ENCODE results near the gene DHPS.
"Not testable (repeated sequence)": the region's sequence is repeated elsewhere in the genome, so short reads cannot be mapped to it uniquely, and the experiment has no call there.

DHPS gene

GRCh38 chr19:12681074-12681987 lies at the start of gene DHPS:
Gene DHPS, minus strand, starts transcription at chr19:12681880. Its CDS starts 114 bp downstream, at chr19:12681766.
- DNase-seq = peak; percentile 95

- no peak for DNase-seq
Observed at GRCh38 chr19:12731337-12731736, 49.7 kb upstream of the DHPS start.

DNA sequence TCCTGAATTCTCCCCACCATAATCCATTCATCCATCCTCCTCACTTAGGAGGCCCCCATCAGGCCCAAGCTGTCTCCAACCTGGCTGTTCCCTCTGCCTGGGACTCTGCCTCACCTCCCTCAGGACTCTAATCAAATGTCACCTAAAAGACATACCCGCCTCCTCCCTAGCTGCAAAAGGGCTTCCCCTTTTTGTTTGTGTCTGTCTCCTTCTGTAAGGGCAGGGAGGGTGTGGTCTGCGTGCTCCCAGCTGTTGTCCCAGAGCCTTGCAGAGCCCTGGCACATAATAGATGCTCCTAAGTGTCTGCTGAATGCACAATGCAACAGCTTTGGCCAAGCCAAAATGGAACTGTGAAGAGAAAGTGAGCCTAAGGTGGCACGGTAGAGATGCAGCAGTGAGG lies 48.4 kb upstream of the DHPS start:
- DNase-seq = no peak

DNA sequence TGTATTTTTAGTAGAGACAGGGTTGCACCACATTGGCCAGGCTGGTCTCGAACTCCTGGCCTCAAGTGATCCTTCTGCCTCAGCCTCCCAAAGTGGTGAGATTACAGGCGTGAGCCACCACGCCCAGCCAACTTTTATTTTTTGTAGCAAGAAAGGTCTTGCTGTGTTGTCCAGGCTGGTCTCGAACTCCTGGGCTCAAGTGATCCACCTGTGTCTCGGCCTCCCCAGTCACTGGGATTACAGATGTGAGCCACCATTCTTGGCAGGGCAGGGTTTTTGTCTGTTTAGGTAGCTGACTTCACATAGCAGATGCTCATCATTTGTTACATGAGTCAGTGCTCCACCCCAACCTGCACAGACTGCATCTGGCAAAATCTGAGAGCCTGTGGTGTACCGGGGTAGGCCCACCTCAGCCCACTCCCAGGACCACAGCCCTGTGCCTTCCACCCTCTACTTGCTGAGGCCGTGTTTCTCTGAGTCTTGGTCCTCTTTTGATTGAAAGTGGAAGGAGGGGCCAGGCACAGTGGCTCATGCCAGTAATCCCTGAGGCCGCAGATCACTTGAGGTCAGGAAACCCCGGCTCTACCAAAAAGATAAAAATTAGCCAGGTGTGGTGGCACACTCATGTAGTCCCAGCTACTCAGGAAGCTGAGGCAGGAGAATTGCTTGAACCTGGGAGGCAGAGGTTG lies 46.2 kb upstream of the DHPS start:
- no peak for DNase-seq

DNA sequence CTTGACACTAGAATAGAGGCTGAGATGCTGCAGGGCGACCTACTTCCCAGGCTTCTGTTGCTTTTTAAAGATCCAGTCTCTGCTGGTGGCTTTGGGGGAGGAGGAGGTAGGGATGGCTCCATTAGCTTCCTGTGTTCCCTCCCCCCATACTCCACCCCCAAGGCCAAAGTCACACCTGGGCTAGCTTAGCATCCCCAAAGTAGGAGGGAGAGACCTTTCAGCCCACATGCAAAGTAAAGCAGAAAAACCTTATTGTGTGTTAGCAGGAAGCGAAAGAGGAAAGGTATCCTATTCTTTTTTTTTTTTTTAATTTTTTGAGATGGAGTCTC lies 45.3 kb upstream of the DHPS start:
- DNase-seq = no peak

DNA sequence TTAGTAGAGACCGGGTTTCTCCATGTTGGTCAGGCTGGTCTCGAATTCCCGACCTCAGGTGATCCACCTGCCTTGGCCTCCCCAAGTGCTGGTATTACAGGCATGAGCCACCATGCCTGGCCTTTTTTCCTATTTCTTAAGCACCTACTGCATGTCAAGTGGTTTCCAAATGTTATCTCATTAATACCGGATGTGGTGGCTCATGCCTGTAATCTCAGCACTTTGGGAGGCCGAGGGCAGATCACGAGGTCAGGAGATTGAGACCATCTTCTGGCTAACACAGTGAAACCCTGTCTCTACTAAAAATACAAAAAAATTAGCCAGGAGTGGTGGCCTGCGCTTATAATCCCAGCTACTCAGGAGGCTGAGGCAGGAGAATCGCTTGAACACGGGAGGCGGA lies 43.9 kb upstream of the DHPS start:
- not testable (repeated sequence) for DNase-seq

DNA sequence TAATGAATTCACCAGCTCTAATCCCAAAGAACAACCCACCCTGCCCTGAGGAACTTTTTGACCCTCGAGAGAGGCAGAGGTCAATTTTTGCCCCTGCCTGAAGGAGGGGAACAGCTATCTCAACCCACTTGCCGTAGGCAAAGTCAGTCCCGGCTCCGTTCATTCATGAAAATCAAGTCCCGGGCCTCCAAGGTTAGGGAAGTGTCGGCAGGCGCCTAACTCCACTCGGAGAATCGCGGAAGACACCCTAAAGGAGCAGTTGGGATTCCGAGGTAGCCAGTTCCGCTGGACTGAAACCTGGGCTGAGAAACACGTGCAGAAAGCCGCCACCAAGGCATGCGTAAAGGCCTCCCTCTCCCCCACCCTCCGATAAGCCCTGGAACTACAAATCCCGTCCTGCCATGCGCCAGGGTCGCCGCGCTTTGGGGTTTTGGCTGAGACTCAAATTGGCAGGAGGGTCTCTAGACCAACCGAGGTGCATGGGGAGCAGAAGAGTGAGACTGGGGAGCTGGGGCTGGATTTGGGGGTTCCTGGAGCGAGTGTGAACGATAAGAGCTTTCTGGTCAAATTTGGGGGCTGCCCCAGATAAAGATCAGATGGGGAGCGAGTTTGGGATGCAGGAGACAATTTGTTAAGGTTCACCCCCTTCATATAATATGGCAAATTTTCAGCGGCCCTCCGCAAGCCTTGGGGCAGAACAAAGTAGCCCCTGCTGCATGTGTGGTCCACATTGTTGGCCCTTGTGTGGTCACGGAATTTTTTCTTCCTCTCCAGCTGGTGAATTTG lies 42.2 kb upstream of the DHPS start, which contains the start of gene TNPO2:
Gene TNPO2, minus strand, starts transcription at position 292 of the 786 bp plus-strand sequence. CDS start 2,955 bp downstream, outside the sequence.
- no peak for DNase-seq

GRCh38 chr19:12723381-12723640 lies 41.6 kb upstream of the DHPS start:
- no peak for DNase-seq

- DNase-seq = peak; percentile 99
Observed at GRCh38 chr19:12722566-12723380, 41.1 kb upstream of the DHPS start.

GRCh38 chr19:12721656-12722565 lies 40.2 kb upstream of the DHPS start:
- DNase-seq = peak; percentile 49

DNA sequence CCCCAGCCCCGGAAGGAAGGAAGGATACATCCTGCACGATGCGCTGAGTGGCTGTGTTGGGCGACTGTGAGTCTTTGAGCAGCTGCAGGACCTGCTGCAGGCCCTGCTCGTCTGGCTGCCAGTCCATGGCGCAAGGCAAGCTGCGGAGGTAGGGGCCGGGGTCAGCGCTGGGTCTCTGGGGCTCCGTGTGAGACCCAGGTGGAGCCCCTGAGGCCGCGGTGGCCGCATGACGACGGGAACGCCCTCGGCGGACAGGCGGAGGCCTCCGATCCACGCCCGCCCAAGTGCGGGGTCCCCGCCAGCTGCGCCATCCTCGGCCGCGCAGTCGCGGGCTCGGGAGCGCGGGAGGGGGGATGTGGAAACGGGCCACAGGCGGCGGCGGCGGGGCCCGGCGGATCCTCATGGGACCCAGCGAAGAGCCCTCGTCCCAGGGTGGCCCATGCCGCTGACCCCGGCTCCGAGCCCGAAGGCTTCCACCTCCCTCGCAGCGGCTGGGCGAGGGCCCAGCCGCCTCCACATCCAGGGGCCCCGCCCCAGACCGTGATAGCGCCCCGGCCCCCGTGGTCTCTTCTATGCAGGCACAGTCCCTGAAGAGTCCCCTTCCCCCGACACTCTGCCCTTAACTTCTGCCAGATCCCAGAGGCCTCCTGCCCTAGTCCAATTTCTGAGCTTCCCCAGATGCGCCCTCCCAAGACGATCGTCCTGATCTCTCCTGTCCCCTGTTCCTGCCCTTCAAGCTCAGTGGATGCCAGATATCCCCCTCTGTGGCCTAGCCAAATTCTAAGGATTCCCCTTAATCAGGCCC lies 39.4 kb upstream of the DHPS start:
- DNase-seq = no peak

GRCh38 chr19:12720296-12720695 lies 38.6 kb upstream of the DHPS start:
- DNase-seq = no peak

- DNase-seq = no peak
Observed at GRCh38 chr19:12715929-12716328, 34.2 kb upstream of the DHPS start.

DNA sequence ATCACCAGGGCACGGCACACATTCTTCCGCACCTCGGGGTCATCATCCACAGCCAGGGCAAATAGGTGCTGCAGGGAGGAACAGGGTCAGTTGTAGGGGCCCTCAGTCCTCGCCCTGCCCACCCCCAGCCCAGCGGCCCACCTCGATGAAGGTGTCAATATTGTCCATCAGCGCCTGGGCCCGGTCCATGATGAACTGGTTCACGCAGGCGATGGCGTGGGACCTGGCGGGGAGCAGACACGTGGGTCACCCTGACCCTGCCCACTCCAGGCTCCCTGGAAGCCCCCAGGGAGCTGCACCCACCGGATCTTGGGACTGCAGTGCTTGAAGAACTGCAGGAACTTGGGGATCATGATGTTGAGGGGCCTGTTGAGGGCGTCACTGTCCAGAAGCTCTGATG lies 33.4 kb upstream of the DHPS start:
- DNase-seq = no peak

- not testable (repeated sequence) for DNase-seq
Observed at GRCh38 chr19:12713304-12713703, 31.6 kb upstream of the DHPS start.

DNA sequence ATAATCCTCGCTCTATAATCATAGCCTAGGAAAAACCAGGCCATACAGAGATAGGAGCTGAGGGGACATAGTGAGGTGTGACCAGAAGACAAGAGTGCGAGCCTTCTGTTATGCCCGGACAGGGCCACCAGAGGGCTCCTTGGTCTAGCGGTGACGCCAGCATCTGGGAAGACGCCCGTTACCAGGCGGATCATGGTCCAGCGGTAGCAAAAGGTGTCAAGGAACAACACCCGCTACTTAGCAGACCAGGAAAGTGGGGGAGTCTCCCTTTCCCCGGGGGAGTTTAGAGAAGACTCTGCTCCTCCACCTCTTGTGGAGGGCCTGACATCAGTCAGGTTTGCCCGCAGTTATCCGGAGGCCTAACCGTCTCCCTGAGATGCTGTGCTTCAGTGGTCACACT lies 30.4 kb upstream of the DHPS start:
- not testable (repeated sequence) for DNase-seq

- DNase-seq = no peak
Observed at GRCh38 chr19:12711187-12711586, 29.5 kb upstream of the DHPS start.

DNA sequence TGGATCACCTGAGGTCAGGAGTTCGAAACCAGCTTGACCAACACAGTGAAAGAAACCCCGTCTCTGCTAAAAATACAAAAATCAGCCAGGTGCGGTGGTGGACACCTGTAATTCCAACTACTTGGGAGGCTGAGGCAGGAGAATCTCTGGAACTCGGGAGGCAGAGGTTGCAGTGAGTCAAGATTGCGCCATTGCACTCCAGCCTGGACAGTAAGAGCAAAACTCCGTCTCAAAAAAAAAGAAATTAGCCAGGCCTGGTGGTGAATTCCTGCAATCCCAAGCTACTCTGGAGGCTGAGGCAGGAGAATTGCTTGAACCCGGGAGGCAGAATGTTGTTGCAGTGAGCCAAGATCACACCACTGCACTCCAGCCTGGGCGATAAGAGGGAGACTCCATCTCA lies 27.0 kb upstream of the DHPS start:
- DNase-seq = no peak

DNA sequence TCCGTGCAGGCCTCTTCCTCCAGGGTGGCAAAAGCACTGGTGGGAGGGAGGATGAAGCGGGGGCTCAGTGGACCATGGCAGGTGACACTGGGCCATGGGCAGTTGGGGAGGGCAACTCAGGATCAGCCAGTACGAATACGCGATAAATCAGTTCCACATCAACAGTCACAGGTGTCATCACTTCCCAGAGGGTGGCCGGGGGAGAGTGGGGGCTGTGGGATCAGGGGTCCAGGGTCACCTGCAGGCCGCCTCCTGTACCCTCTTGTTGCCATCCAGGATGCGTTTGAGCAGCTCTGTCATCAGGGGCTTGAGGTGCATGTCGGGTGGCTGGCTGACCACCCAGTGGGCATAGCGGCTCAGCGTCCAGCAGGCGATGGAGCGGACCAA lies 24.6 kb upstream of the DHPS start:
- DNase-seq = no peak

- DNase-seq = no peak
Observed at GRCh38 chr19:12705654-12706331, 24.1 kb upstream of the DHPS start.
